OCI-LY7 (cell line): Measurements from ENCODE around the gene VEGFB. TPM values are rescaled to one million over a fixed set of nuclear protein-coding genes. Genes with fewer than 3 reads are reported as not detected.
A peak's percentile ranks its signal among the peaks of the same experiment; 100 is the strongest.

Source experiments
- BruUV-seq: library from RNA; stranded (reverse); fragments of 400-500 nt; replicated peaks from 2 replicates; lab custom pipeline; 2021; lab: Mats Ljungman, UMichigan
- CTCF ChIA-PET: fragments of 300-600 bp; sonication (Branson Sonifier 250); formaldehyde crosslinking; loops from one replicate; lab custom pipeline; 2022; ENCODE audit warnings: antibody characterized with exemption; ENCODE audit not compliant: unreplicated experiment; lab: Charles Lee
- POLR2A ChIA-PET: fragments of 300-600 bp; sonication (Branson Sonifier 250); formaldehyde crosslinking; loops from one replicate; lab custom pipeline; 2022; ENCODE audit warnings: antibody characterized with exemption; lab: Charles Lee
- DNase-seq: peaks from one replicate; pipeline ENCODE4 v3.0.0-alpha.2; 2015; ENCODE audit warnings: low spot score
- H2AFZ ChIP-seq: fragments of 200-600 bp; sonication (generic), shearing (Covaris generic); 2 replicates; pipeline ENCODE4 v1.6.1; 2014; ENCODE audit warnings: mild to moderate bottlenecking, antibody characterized with exemption, low read length, moderate library complexity
- H3K27ac ChIP-seq: fragments of 200-600 bp; sonication (generic); 2 replicates; pipeline ENCODE4 v1.5.1; 2014; ENCODE audit warnings: mixed run types, low read depth, mild to moderate bottlenecking, moderate library complexity, low read length, inconsistent platforms; ENCODE audit not compliant: poor library complexity, severe bottlenecking
- H3K36me3 ChIP-seq: fragments of 200-600 bp; sonication (generic); 2 replicates; pipeline ENCODE4 v1.6.1; 2014; ENCODE audit warnings: mild to moderate bottlenecking, antibody characterized with exemption, low read length, moderate library complexity, mixed read lengths; ENCODE audit not compliant: insufficient read depth
- H3K4me1 ChIP-seq: fragments of 200-600 bp; sonication (generic); 2 replicates; pipeline ENCODE4 v1.5.1; 2014; ENCODE audit warnings: mild to moderate bottlenecking, low read length; ENCODE audit not compliant: insufficient read depth, poor library complexity, severe bottlenecking
- H3K4me2 ChIP-seq: fragments of 200-600 bp; sonication (generic); 2 replicates; pipeline ENCODE4 v1.6.1; 2014; ENCODE audit warnings: mild to moderate bottlenecking, low read length
- H3K4me3 ChIP-seq: fragments of 200-600 bp; sonication (generic); 2 replicates; pipeline ENCODE4 v1.5.1; 2014; ENCODE audit warnings: mild to moderate bottlenecking, low read depth, low read length; ENCODE audit not compliant: poor library complexity, severe bottlenecking
- H3K79me2 ChIP-seq: fragments of 200-600 bp; sonication (generic); 2 replicates; pipeline ENCODE4 v1.6.1; 2016; ENCODE audit warnings: low read depth, mild to moderate bottlenecking, low read length, moderate library complexity, mixed read lengths; ENCODE audit not compliant: insufficient read depth
- H3K9me2 ChIP-seq: fragments of 200-600 bp; sonication (generic); 2 replicates; pipeline ENCODE4 v1.6.1; 2016; ENCODE audit warnings: mild to moderate bottlenecking, low read length, mixed read lengths; ENCODE audit not compliant: insufficient read depth
- H3K9me3 ChIP-seq: fragments of 200-600 bp; sonication (generic); 2 replicates; pipeline ENCODE4 v1.6.1; 2014; ENCODE audit warnings: mild to moderate bottlenecking, mixed run types, low read length, mixed read lengths
- H4K20me1 ChIP-seq: fragments of 200-600 bp; sonication (generic); 2 replicates; pipeline ENCODE4 v1.6.1; 2014; ENCODE audit warnings: mild to moderate bottlenecking, antibody characterized with exemption, low read length, moderate library complexity, mixed read lengths; ENCODE audit not compliant: insufficient read depth
- EZH2phosphoT487 ChIP-seq: fragments of 200-600 bp; sonication (generic); IDR thresholded peaks from 2 replicates; pipeline ENCODE4 v1.6.1; 2018; ENCODE audit warnings: low read depth, borderline replicate concordance, mild to moderate bottlenecking, mixed run types, antibody characterized with exemption, low read length, moderate library complexity, mixed read lengths
- intact Hi-C: fragments of 100-400 bp; cut with micrococcal nuclease; formaldehyde crosslinking; loops from one replicate; pipeline ENCODE4 v1.10.0; 2022; ENCODE audit not compliant: unreplicated experiment
- total RNA-seq, 2 experiments: library from RNA; depleted of rRNA in 1 of 2; stranded (reverse); fragments of >200 nt in 1 of 2; shearing (Covaris generic) in 1 of 2; gene quantifications; 2 replicates each; pipeline ENCODE4 v1.2.3, GENCODE V29; 2014 to 2022
- TF ChIP-seq, protein P1 (sequence below): fragments of 200-600 bp; sonication (generic); conservative IDR thresholded peaks from 2 replicates; pipeline ENCODE4 v1.5.1; 2014; ENCODE audit warnings: mild to moderate bottlenecking, antibody characterized with exemption, low read length, moderate library complexity, mixed read lengths

The VEGFB gene
- total RNA-seq, 2 experiments from 2014 or later: 35.3 to 59.6 TPM

DNA sequence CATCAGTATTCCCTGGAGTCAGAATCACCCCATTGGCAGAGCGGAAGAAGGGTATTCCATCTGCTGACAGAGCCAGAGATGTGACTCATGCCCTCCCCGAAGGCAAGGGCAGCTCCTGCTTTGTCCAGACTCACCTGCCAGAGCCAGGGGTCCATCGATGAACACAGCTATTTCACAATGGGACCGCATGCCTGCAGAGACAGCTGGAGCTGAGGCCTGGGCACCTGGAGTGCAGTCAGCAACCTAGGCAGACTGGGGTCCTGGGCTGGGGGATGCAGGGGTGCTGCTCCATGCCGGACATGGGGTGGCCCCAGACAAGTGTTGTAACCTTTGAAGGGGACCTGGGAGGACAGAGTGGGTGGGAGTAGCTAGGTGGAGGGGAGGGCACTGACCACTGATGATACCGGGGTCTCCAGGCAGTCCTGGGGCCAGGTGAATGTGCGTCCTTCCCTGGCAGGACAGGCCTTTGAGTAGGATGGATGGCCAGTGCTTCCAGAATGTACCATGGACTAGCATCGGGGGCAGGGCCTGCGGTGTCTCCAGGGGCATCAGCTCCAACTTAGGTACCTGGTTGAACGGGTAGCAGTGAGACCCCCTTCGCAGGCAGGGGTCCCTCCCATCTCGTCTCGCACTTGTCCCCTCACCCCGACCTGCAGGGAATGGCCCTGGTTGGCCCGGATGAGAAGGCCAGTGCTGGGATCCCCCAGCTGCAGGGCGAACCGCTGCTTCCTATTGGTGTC, 10.1 kb upstream of the VEGFB start:
- Histone ChIP-seq H3K4me1 (peaks cover 22% of the 10 kb centered on the region), H3K4me2 (peak overlapping the region; percentile 99), H2AFZ (no peak overlapping the region), H3K9me2 (no peaks in the 10 kb centered on the region), H3K27ac (no peak overlapping the region), H3K79me2 (peaks cover 8% of the 10 kb centered on the region; the same call in 1 of the 2 replicates), H4K20me1 (no peaks in the 10 kb centered on the region; the same call in 1 of the 2 replicates), H3K36me3 (peaks cover 47% of the 10 kb centered on the region), H3K4me3 (no peak overlapping the region), H3K9me3 (no peaks in the 10 kb centered on the region)
- ChIA-PET CTCF (interaction anchor here (0.7 kb wide), 1 partner anchor 80 kb away, joined by 3 read pairs; no protein-coding TSS in a partner anchor), POLR2A (interaction anchor here (0.6 to 2.1 kb wide), 4 partner anchors 17 to 59 kb away, joined by 3 to 15 read pairs (median 4); partner anchors contain the start of gene FERMT3)
- TF ChIP-seq EZH2phosphoT487: no peak
- TF ChIP-seq, protein P1, sequence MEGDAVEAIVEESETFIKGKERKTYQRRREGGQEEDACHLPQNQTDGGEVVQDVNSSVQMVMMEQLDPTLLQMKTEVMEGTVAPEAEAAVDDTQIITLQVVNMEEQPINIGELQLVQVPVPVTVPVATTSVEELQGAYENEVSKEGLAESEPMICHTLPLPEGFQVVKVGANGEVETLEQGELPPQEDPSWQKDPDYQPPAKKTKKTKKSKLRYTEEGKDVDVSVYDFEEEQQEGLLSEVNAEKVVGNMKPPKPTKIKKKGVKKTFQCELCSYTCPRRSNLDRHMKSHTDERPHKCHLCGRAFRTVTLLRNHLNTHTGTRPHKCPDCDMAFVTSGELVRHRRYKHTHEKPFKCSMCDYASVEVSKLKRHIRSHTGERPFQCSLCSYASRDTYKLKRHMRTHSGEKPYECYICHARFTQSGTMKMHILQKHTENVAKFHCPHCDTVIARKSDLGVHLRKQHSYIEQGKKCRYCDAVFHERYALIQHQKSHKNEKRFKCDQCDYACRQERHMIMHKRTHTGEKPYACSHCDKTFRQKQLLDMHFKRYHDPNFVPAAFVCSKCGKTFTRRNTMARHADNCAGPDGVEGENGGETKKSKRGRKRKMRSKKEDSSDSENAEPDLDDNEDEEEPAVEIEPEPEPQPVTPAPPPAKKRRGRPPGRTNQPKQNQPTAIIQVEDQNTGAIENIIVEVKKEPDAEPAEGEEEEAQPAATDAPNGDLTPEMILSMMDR: no peak
- DNase-seq: no peak
- TSS peak; percentile 65 for BruUV-seq
- intact Hi-C loops: no loop called here

DNA sequence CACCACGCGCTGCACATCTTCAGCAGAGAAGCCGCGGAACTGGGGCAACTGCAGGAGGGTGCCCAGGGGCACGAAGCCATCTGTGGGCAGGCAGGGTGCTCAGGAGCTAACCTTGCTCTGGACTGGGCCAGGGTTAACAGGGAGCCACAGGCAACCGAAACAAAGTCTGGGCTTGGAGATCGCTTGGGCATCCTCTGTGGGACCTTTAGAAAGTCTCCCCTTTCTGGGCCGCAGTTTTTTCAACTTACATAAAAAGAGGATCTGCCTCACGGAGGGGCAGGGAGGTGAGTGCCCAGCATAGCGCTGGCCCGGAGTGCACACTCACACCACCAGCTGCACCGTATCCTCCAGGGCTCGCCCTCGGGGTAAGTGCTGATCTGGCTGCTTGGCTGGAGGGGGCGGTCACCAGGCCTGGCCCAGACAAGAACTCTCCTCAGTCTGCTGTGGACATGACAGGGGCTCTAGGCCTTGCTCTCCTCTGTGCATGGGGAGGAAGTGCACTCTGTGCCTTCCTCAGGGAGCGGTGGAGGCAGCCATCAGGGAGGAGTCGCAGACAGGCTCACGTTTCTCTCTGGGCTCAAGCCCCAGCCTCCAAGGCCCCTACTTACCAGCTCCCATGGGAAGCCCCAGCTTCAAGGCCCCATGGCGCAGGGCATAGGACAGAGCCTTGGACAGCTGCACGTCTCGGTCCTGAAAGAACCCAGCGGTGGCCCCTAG, 9.3 kb upstream of the VEGFB start:
- Histone ChIP-seq H2AFZ (no peak overlapping the region), H3K4me2 (peak overlapping the region; percentile 99), H3K9me3 (no peaks in the 10 kb centered on the region), H3K79me2 (peaks cover 8% of the 10 kb centered on the region; the same call in 1 of the 2 replicates), H4K20me1 (no peaks in the 10 kb centered on the region), H3K4me3 (peak overlapping the region; percentile 83), H3K4me1 (peaks cover 30% of the 10 kb centered on the region), H3K27ac (peak overlapping the region; percentile 77), H3K9me2 (no peaks in the 10 kb centered on the region), H3K36me3 (peaks cover 40% of the 10 kb centered on the region)
- intact Hi-C loops: no loop called here
- no TSS peak for BruUV-seq
- no peak for DNase-seq
- TF ChIP-seq, protein P1: no peak
- no peak for TF ChIP-seq EZH2phosphoT487
- POLR2A ChIA-PET: interaction anchor here (0.6 to 4.4 kb wide), 5 partner anchors 10 to 59 kb away, joined by 3 to 29 read pairs (median 5); partner anchors contain the start of gene FERMT3
- CTCF ChIA-PET: no interaction called here
